Measurements from ENCODE around the gene ATP5IF1.

The ATP5IF1 gene

GRCh38 chr1:28267633-28268032, 31.7 kb downstream of the ATP5IF1 start:
- Histone ChIP-seq H3K4me3 (ENCODE audit: low read depth, low read length) (no peak overlapping the region), H3K36me3 (ENCODE audit: control insufficient read depth, insufficient read depth, low read length) (peaks cover 33% of the 10 kb centered on the region), H3K27ac (ENCODE audit: low read depth, low read length) (peak overlapping the region; percentile 87), H3K9me3 (ENCODE audit: control insufficient read depth, insufficient read depth, low read length) (no peaks in the 10 kb centered on the region), H3K27me3 (ENCODE audit: control insufficient read depth, insufficient read depth, low read length) (no peaks in the 10 kb centered on the region), H3K9ac (ENCODE audit: low read depth, low read length) (no peak overlapping the region), H3K4me1 (ENCODE audit: control insufficient read depth, insufficient read depth, low read length) (peaks cover 38% of the 10 kb centered on the region)

- no peaks in the 10 kb centered on the region for H3K27me3 ChIP-seq (ENCODE audit: control insufficient read depth, insufficient read depth, low read length)
- no peak overlapping the region for H3K27ac ChIP-seq (ENCODE audit: low read depth, low read length)
- H3K4me3 ChIP-seq (ENCODE audit: low read depth, low read length) = no peak overlapping the region
- H3K36me3 ChIP-seq (ENCODE audit: control insufficient read depth, insufficient read depth, low read length) = peaks cover 52% of the 10 kb centered on the region
- no peaks in the 10 kb centered on the region for H3K9me3 ChIP-seq (ENCODE audit: control insufficient read depth, insufficient read depth, low read length)
- no peak overlapping the region for H3K9ac ChIP-seq (ENCODE audit: low read depth, low read length)
- peaks cover 29% of the 10 kb centered on the region for H3K4me1 ChIP-seq (ENCODE audit: control insufficient read depth, insufficient read depth, low read length)
These were observed 33.6 kb downstream of the ATP5IF1 start for GRCh38 chr1:28269529-28269928.

DNA sequence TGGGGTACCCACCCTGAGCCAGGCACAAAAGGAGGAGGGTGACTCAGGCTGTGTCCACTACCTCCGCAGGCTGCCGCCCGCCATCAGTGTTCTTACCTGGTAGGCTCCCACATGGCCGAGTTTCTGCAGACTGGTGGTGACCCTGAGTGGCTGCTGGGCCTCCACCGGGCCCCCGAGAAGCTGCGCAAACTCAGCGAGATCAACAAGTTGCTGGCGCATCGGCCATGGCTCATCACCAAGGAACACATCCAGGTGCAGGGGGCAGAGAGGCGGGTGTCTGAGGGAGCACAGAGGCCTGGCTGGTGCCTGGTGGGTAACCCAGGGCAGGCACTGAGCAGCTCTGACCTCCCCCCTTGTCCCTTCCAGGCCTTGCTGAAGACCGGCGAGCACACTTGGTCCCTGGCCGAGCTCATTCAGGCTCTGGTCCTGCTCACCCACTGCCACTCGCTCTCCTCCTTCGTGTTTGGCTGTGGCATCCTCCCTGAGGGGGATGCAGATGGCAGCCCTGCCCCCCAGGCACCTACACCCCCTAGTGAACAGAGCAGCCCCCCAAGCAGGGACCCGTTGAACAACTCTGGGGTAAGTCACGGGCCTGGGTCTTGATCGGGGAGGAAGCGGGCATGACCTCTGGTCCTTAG, 36.4 kb downstream of the ATP5IF1 start:
- no peak overlapping the region for H3K4me3 ChIP-seq (ENCODE audit: low read depth, low read length)
- no peak overlapping the region for H3K27ac ChIP-seq (ENCODE audit: low read depth, low read length)
- no peaks in the 10 kb centered on the region for H3K9me3 ChIP-seq (ENCODE audit: control insufficient read depth, insufficient read depth, low read length)
- H3K36me3 ChIP-seq (ENCODE audit: control insufficient read depth, insufficient read depth, low read length) = peaks cover 74% of the 10 kb centered on the region
- no peaks in the 10 kb centered on the region for H3K27me3 ChIP-seq (ENCODE audit: control insufficient read depth, insufficient read depth, low read length)
- H3K4me1 ChIP-seq (ENCODE audit: control insufficient read depth, insufficient read depth, low read length) = peaks cover 3% of the 10 kb centered on the region; the same call in 1 of the 2 replicates
- H3K9ac ChIP-seq (ENCODE audit: low read depth, low read length) = no peak overlapping the region

DNA sequence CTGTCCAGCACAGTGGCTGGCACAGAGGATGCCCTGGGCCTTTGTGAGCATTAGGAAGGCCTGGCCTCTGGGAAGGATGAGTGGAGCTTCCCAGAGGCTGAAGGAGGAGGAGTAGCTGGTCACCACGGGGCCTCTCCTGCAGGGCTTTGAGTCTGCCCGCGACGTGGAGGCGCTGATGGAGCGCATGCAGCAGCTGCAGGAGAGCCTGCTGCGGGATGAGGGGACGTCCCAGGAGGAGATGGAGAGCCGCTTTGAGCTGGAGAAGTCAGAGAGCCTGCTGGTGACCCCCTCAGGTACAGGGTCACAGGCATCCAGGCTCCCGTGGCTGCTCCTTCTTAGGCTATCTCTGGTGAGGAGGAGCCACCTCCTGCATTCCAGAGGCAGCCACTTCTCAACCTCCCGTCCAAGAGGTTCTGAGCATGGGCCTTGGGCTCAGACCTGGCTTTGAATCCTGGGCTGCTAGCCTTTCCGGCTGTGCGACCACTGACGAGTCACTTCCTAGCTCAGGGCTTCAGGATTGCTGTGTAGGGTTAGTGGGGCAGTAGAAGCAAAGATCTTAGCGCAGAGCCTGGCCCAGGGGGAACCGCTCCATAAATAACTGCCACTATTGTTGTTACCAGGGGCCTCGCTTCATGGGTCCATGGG, 37.4 kb downstream of the ATP5IF1 start:
- peaks cover 83% of the 10 kb centered on the region for H3K36me3 ChIP-seq (ENCODE audit: control insufficient read depth, insufficient read depth, low read length)
- H3K9ac ChIP-seq (ENCODE audit: low read depth, low read length) = no peak overlapping the region
- no peaks in the 10 kb centered on the region for H3K4me1 ChIP-seq (ENCODE audit: control insufficient read depth, insufficient read depth, low read length)
- H3K4me3 ChIP-seq (ENCODE audit: low read depth, low read length) = no peak overlapping the region
- H3K27me3 ChIP-seq (ENCODE audit: control insufficient read depth, insufficient read depth, low read length) = no peaks in the 10 kb centered on the region
- no peak overlapping the region for H3K27ac ChIP-seq (ENCODE audit: low read depth, low read length)
- no peaks in the 10 kb centered on the region for H3K9me3 ChIP-seq (ENCODE audit: control insufficient read depth, insufficient read depth, low read length)

DNA sequence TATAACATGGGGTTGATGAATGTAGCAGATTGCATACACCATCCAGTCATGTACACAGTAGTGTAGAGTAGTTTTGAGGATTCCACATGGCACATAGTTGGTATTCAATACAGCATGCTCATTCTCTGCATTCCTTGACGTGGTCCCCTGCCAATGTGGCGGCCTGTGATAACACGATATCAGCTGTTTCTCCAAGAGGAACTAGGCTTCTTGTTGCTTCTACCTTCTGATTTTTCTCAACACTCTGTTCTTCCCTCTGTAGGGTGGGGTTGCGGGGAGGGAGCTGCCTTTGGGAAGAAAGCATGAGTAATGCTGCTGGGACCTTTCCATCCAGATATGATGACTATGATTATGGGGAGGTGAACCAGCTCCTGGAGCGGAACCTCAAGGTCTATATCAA, 42.8 kb downstream of the ATP5IF1 start:
- H3K27ac ChIP-seq (ENCODE audit: low read depth, low read length) = no peak overlapping the region
- no peaks in the 10 kb centered on the region for H3K27me3 ChIP-seq (ENCODE audit: control insufficient read depth, insufficient read depth, low read length)
- no peak overlapping the region for H3K9ac ChIP-seq (ENCODE audit: low read depth, low read length)
- H3K4me3 ChIP-seq (ENCODE audit: low read depth, low read length) = no peak overlapping the region
- no peaks in the 10 kb centered on the region for H3K4me1 ChIP-seq (ENCODE audit: control insufficient read depth, insufficient read depth, low read length)
- no peaks in the 10 kb centered on the region for H3K9me3 ChIP-seq (ENCODE audit: control insufficient read depth, insufficient read depth, low read length)
- peaks cover 83% of the 10 kb centered on the region for H3K36me3 ChIP-seq (ENCODE audit: control insufficient read depth, insufficient read depth, low read length)

DNA sequence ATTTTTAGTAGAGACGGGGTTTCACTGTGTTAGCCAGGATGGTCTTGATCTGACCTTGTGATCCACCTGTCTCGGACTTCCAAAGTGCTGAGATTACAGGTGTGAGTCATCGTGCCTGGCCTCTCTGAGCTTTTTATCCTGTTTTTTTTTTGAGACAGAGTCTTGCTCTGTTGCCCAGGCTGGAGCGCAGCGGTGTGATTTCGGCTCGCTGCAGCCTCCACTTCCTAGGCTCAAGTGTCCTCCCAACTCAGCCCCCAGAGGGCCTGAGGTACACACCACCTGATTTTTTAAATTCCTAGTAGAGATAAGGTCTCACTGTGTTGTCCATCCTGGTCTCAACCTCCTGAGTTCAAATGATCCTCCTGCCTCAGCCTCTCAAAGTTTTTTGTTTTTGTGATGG, 43.8 kb downstream of the ATP5IF1 start:
- Histone ChIP-seq H3K4me3 (ENCODE audit: low read depth, low read length) (no peak overlapping the region), H3K27ac (ENCODE audit: low read depth, low read length) (no peak overlapping the region), H3K4me1 (ENCODE audit: control insufficient read depth, insufficient read depth, low read length) (no peaks in the 10 kb centered on the region), H3K9me3 (ENCODE audit: control insufficient read depth, insufficient read depth, low read length) (no peaks in the 10 kb centered on the region), H3K36me3 (ENCODE audit: control insufficient read depth, insufficient read depth, low read length) (peaks cover 73% of the 10 kb centered on the region), H3K9ac (ENCODE audit: low read depth, low read length) (no peak overlapping the region), H3K27me3 (ENCODE audit: control insufficient read depth, insufficient read depth, low read length) (no peaks in the 10 kb centered on the region)

GRCh38 chr1:28280501-28280900, 44.6 kb downstream of the ATP5IF1 start:
- Histone ChIP-seq H3K4me1 (ENCODE audit: control insufficient read depth, insufficient read depth, low read length) (no peaks in the 10 kb centered on the region), H3K9me3 (ENCODE audit: control insufficient read depth, insufficient read depth, low read length) (no peaks in the 10 kb centered on the region), H3K27ac (ENCODE audit: low read depth, low read length) (no peak overlapping the region), H3K27me3 (ENCODE audit: control insufficient read depth, insufficient read depth, low read length) (no peaks in the 10 kb centered on the region), H3K9ac (ENCODE audit: low read depth, low read length) (no peak overlapping the region), H3K36me3 (ENCODE audit: control insufficient read depth, insufficient read depth, low read length) (peaks cover 65% of the 10 kb centered on the region), H3K4me3 (ENCODE audit: low read depth, low read length) (no peak overlapping the region)

GRCh38 chr1:28280977-28281381, 45.1 kb downstream of the ATP5IF1 start:
- H3K4me1 ChIP-seq (ENCODE audit: control insufficient read depth, insufficient read depth, low read length) = no peaks in the 10 kb centered on the region
- H3K9me3 ChIP-seq (ENCODE audit: control insufficient read depth, insufficient read depth, low read length) = no peaks in the 10 kb centered on the region
- H3K36me3 ChIP-seq (ENCODE audit: control insufficient read depth, insufficient read depth, low read length) = peaks cover 60% of the 10 kb centered on the region
- no peak overlapping the region for H3K4me3 ChIP-seq (ENCODE audit: low read depth, low read length)
- H3K27me3 ChIP-seq (ENCODE audit: control insufficient read depth, insufficient read depth, low read length) = no peaks in the 10 kb centered on the region
- no peak overlapping the region for H3K9ac ChIP-seq (ENCODE audit: low read depth, low read length)
- no peak overlapping the region for H3K27ac ChIP-seq (ENCODE audit: low read depth, low read length)

DNA sequence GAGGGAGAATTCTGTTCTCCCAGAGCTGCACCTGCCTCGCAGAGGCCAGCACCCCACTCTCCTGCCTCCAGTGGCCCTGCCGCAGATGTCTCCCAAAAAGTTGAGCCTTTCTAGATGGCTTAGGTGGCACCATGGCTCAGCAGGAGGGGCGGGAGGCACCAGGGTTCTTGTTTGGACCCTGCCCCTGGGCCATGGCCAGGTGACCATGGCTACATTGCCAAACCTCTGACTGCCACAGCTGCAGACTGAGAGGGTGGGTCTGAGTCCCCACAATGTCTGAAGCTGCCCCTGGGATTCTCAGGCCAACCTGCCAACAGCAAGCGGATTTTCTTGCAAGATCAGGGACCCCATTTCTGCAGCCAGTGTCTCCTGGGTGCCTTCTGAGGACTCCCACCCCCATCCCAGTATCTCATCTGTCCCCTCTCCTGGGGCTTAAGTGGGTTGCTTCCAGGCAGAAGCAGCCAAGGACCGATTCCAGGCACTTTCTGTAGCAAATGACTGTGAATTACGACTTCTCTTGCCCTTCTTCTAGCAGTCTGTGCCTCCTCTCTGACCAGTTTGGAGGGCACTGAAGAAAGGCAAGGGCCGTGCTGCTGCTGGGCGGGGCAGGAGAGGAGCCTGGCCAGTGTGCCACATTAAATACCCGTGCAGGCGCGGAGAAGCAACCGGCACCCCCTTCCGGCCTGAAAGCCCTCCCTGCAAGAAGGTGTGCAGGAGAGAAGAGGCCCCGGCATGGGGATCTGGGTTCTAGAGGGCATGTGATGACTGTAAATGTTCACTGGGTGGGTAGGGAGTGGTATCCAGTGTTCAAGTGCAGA, 45.9 kb downstream of the ATP5IF1 start:
- Histone ChIP-seq H3K9ac (ENCODE audit: low read depth, low read length) (no peak overlapping the region), H3K27me3 (ENCODE audit: control insufficient read depth, insufficient read depth, low read length) (no peaks in the 10 kb centered on the region), H3K4me1 (ENCODE audit: control insufficient read depth, insufficient read depth, low read length) (no peaks in the 10 kb centered on the region), H3K9me3 (ENCODE audit: control insufficient read depth, insufficient read depth, low read length) (no peaks in the 10 kb centered on the region), H3K4me3 (ENCODE audit: low read depth, low read length) (no peak overlapping the region), H3K36me3 (ENCODE audit: control insufficient read depth, insufficient read depth, low read length) (peaks cover 58% of the 10 kb centered on the region), H3K27ac (ENCODE audit: low read depth, low read length) (no peak overlapping the region)

DNA sequence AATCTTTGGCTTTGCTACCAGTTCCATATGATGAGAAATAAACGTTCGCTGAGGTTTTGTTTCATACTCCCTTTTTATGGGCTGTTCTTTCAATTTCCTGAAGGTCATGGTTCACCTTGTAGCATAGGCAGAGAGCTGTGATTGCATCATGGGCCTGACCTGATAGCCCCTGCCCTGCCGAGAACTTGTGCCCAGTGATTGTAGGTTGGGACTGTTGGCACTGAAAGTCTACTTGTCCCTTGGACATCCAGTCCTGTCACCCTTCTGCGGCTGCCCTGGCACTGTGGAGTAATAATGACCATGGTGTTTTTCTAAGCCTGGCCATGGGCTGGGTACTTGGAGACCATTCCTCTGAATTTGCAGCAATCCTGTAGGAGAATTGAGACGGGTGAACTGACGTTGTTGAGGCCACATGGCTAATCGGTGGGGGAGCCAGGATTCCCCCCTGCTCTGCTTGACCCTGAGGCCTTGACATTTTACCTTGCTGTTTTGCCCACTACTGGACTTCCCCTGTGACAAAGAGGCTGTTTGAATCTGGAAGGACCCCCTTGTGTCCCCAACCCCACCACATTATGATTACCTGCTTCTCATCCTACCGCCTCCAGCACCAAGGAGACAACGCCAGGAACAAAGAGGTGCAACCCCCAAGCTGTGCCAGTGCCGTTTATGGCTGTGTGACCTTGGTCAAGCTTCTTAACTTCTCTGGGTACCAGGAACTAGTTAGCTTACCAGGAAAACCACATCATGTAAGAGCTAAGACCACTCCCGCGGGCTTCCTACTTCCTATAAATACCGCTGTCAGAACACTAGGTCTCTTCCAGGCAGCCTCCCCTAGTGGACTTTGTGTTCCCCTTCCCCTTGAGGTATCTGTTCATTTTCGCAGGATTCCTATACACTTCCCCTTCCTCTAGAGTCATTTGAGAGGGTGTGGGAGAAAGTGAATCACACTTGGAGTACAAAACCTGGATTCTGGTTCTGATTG, 46.8 kb downstream of the ATP5IF1 start:
- no peak overlapping the region for H3K27ac ChIP-seq (ENCODE audit: low read depth, low read length)
- H3K9ac ChIP-seq (ENCODE audit: low read depth, low read length) = no peak overlapping the region
- H3K36me3 ChIP-seq (ENCODE audit: control insufficient read depth, insufficient read depth, low read length) = peaks cover 50% of the 10 kb centered on the region
- no peak overlapping the region for H3K4me3 ChIP-seq (ENCODE audit: low read depth, low read length)
- H3K9me3 ChIP-seq (ENCODE audit: control insufficient read depth, insufficient read depth, low read length) = no peaks in the 10 kb centered on the region
- H3K27me3 ChIP-seq (ENCODE audit: control insufficient read depth, insufficient read depth, low read length) = no peaks in the 10 kb centered on the region
- no peaks in the 10 kb centered on the region for H3K4me1 ChIP-seq (ENCODE audit: control insufficient read depth, insufficient read depth, low read length)
